Neural crest cell (in vitro differentiated cells): Measurements from ENCODE around the gene PLA2G6. TPM values are rescaled to one million over a fixed set of nuclear protein-coding genes. Genes with fewer than 3 reads are reported as not detected.
"Not testable (repeated sequence)": the region's sequence is repeated elsewhere in the genome, so short reads cannot be mapped to it uniquely, and the experiment has no call there.

Source experiments
- DNase-seq: peaks from one replicate; pipeline ENCODE4 v3.0.0; 2021; ENCODE audit warnings: low read depth, mixed read lengths, low spot score
- H3K27ac Mint-ChIP-seq: one replicate; pipeline ENCODE4 v1.8.0; 2021; ENCODE audit warnings: mild to moderate bottlenecking, mixed read lengths; ENCODE audit not compliant: unreplicated experiment
- H3K27me3 Mint-ChIP-seq: 2 replicates; pipeline ENCODE4 v1.8.0; 2021; ENCODE audit warnings: low read depth, mild to moderate bottlenecking, mixed read lengths
- H3K36me3 Mint-ChIP-seq: 2 replicates; pipeline ENCODE4 v1.8.0; 2021; ENCODE audit warnings: low read depth, mild to moderate bottlenecking, mixed read lengths
- H3K4me1 Mint-ChIP-seq: 2 replicates; pipeline ENCODE4 v1.8.0; 2021; ENCODE audit warnings: mixed read lengths
- H3K4me3 Mint-ChIP-seq: one replicate; pipeline ENCODE4 v1.8.0; 2021; ENCODE audit warnings: mild to moderate bottlenecking, mixed read lengths
- H3K9me3 Mint-ChIP-seq: 2 replicates; pipeline ENCODE4 v1.8.0; 2021; ENCODE audit warnings: mixed read lengths
- total RNA-seq: library from RNA; stranded (reverse); gene quantifications from 2 replicates; pipeline ENCODE4 v1.2.1, GENCODE V29; 2021
- TF ChIP-seq, protein P1 (sequence below): fragments of 200-600 bp; sonication (generic); conservative IDR thresholded peaks from 2 replicates; pipeline ENCODE4 v1.5.0; 2021; ENCODE audit warnings: antibody characterized with exemption, mild to moderate bottlenecking

The PLA2G6 gene
- total RNA-seq, 1 donor from 2014 or later: 11.0 TPM

DNA sequence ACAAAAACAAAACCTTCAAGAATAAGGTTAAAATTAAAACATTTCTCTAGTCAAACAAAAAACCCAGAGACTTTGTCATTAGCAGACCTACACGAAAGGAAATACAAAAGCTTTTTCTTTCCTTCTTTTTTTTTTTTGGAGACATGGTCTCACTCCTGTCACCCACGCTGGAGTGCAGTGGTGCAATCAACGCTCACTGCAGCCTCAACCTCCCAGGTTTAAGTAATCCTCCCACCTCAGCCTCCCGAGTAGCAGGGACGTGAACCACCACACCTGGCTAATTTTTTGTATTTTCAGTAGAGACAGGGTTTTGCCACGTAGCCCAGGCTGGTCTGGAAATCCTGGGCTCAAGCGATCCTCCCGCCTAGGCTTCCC is 30.5 kb downstream of the PLA2G6 start:
- no peaks in the 10 kb centered on the region for H3K36me3 Mint-ChIP-seq
- DNase-seq: no peak
- H3K27me3 Mint-ChIP-seq: no peaks in the 10 kb centered on the region
- H3K4me1 Mint-ChIP-seq: no peaks in the 10 kb centered on the region
- no peaks in the 10 kb centered on the region for H3K9me3 Mint-ChIP-seq
- TF ChIP-seq, protein P1, sequence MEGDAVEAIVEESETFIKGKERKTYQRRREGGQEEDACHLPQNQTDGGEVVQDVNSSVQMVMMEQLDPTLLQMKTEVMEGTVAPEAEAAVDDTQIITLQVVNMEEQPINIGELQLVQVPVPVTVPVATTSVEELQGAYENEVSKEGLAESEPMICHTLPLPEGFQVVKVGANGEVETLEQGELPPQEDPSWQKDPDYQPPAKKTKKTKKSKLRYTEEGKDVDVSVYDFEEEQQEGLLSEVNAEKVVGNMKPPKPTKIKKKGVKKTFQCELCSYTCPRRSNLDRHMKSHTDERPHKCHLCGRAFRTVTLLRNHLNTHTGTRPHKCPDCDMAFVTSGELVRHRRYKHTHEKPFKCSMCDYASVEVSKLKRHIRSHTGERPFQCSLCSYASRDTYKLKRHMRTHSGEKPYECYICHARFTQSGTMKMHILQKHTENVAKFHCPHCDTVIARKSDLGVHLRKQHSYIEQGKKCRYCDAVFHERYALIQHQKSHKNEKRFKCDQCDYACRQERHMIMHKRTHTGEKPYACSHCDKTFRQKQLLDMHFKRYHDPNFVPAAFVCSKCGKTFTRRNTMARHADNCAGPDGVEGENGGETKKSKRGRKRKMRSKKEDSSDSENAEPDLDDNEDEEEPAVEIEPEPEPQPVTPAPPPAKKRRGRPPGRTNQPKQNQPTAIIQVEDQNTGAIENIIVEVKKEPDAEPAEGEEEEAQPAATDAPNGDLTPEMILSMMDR: no peak
- no peak overlapping the region for H3K27ac Mint-ChIP-seq
- no peak overlapping the region for H3K4me3 Mint-ChIP-seq

DNA sequence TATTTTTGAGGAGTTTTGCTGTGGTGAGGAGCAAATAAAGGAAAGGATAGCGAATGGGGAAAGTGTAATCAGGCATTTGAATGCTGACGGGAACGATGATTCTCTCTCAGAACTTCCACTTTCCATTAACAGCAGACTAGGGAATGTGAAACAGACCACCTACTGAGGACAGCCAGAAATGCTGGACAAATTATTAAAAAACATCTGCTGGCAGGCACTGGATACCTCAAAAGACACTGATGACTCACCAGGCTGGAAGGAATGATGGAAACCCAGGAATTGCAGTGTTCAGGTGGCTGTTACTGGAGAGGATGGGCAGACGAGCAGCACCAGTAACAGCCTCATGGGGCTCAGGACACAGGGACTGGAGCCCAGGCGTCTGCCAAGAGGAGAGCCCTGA is 33.4 kb downstream of the PLA2G6 start:
- H3K4me1 Mint-ChIP-seq: peaks cover 3% of the 10 kb centered on the region
- TF ChIP-seq, protein P1: no peak
- H3K4me3 Mint-ChIP-seq: no peak overlapping the region
- H3K27ac Mint-ChIP-seq: no peak overlapping the region
- no peaks in the 10 kb centered on the region for H3K27me3 Mint-ChIP-seq
- DNase-seq: no peak
- H3K36me3 Mint-ChIP-seq: peaks cover 2% of the 10 kb centered on the region
- H3K9me3 Mint-ChIP-seq: no peaks in the 10 kb centered on the region

DNA sequence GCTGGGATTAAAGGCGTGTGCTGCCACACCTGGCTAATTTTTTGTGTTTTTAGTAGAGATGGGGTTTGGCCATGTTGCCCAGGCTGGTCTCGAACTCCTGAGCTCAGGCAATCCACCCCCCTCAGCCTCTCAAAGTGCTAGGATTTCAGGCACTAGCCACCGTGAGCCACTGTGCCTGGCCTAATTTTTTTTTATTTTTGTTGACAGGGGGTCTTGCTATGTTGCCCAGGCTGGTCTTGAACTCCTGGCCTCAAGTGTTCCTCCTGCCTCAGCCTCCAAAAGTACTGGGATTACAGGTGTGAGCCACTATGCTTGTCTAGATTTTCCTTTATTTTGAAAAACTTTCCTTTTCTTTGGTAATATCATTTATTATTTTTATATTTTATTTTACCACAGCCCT is 35.5 kb downstream of the PLA2G6 start:
- H3K4me3 Mint-ChIP-seq, H3K36me3 Mint-ChIP-seq, H3K9me3 Mint-ChIP-seq, H3K27me3 Mint-ChIP-seq, H3K27ac Mint-ChIP-seq, H3K4me1 Mint-ChIP-seq, DNase-seq: not testable (repeated sequence)

DNA sequence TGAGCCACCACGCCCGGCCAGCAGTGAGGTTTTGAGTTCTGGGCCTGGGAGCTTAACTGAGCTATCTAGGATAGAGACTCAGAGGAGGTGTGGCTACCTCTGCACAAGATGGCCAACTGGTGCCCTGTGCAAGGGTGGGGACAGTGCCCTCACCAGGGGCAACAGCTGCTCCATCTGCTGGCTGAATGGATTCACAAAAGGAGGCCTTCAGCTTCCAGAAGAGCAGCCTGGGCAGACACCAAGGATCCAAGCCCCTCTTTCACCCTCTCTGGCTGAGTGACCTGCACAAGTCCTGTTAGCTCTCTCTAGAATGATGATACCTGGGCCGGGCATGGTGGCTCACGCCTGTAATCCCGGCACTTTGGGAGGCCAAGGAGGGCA is 37.6 kb downstream of the PLA2G6 start:
- Mint-ChIP-seq H3K27ac (no peak overlapping the region), H3K4me3 (no peak overlapping the region), H3K36me3 (peaks cover 2% of the 10 kb centered on the region), H3K4me1 (peaks cover 4% of the 10 kb centered on the region), H3K9me3 (no peaks in the 10 kb centered on the region), H3K27me3 (no peaks in the 10 kb centered on the region)
- TF ChIP-seq, protein P1: no peak
- no peak for DNase-seq

DNA sequence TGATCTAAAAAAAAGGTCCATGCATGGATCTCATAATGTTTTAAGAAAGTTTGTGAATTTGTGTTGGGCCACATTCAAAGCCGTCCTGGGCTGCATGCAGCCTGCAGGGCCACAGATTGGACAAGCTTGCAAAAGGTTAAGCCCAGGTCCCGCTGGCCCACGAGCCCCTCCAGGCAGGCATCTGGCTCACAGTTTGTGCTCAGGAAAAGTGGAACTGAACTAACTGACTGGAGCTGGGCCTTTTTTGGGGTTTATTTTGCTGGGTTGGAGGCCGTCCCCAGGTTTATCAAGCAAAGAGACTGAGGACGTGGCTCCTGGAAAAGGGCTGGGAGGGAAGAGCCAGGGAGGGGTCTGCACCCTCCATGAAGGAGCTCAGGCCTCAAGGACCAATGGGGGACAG is 39.0 kb downstream of the PLA2G6 start:
- Mint-ChIP-seq H3K27me3 (no peaks in the 10 kb centered on the region), H3K27ac (no peak overlapping the region), H3K4me3 (no peak overlapping the region)

DNA sequence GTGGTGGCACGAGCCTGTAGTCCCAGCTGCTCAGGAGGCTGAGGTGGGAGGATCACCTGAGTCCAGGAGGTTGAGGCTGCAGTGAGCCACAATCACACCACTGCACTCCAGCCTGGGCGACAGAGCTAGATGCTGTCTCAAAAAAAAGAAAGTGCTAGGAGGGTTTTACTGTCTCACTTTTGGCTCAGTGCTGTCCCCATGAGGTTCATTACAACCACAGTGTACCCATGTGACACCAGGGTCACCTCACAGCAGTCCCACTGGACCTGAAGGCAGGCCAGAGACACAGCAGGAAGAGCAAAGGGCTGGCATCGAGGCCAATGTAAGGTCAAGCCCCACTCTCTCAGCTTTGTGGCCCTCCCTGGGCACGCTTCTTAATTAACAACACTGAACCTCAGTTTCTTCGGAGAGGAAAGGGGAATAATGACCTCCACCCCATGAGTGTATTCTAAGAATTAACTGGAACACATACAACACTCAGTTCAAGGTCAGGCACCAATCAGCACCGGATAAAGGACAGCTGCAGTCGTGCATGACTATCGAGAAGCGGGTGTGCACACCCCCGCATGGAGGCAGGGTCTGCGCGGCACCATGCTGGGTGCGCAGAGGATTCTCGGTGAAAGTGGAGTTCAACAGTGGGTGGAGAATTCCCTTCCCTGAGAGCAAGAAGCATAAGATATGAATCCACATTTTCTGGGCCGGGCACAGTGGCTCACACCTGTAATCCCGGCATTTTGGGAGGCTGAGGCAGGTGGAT is 40.2 kb downstream of the PLA2G6 start:
- Mint-ChIP-seq H3K27ac (no peak overlapping the region), H3K27me3 (no peaks in the 10 kb centered on the region), H3K9me3 (no peaks in the 10 kb centered on the region), H3K4me3 (no peak overlapping the region), H3K4me1 (peaks cover 4% of the 10 kb centered on the region), H3K36me3 (peaks cover 2% of the 10 kb centered on the region)
- DNase-seq: no peak
- TF ChIP-seq, protein P1: no peak

More for the DNA sequence above, 39.0 kb downstream of the PLA2G6 start:
- H3K36me3 Mint-ChIP-seq: peaks cover 2% of the 10 kb centered on the region
- peaks cover 4% of the 10 kb centered on the region for H3K4me1 Mint-ChIP-seq
- no peak for DNase-seq
- H3K9me3 Mint-ChIP-seq: no peaks in the 10 kb centered on the region
- TF ChIP-seq, protein P1: no peak
